Ishikawa (cell line): Measurements from ENCODE around the gene CLPTM1L.

Experiments used
- CEBPB ChIP-seq: IDR thresholded peaks from 2 replicates; pipeline ENCODE4 v1.6.1; 2012
- CREB1 ChIP-seq: IDR thresholded peaks from 2 replicates; pipeline ENCODE4 v1.6.1; 2012; ENCODE audit warnings: low read depth
- EGR1 ChIP-seq: IDR thresholded peaks from 2 replicates; pipeline ENCODE4 v1.6.1; 2012
- EP300 ChIP-seq: IDR thresholded peaks from 2 replicates; pipeline ENCODE4 v1.6.1; 2012; ENCODE audit warnings: borderline replicate concordance
- FOXM1 ChIP-seq: IDR thresholded peaks from 2 replicates; pipeline ENCODE4 v1.6.1; 2012; ENCODE audit warnings: low read depth, borderline replicate concordance
- NFIC ChIP-seq: IDR thresholded peaks from 2 replicates; pipeline ENCODE4 v1.6.1; 2012
- RAD21 ChIP-seq: IDR thresholded peaks from 2 replicates; pipeline ENCODE4 v1.6.1; 2012; ENCODE audit warnings: low read depth
- TAF1 ChIP-seq: IDR thresholded peaks from 2 replicates; pipeline ENCODE4 v1.6.1; 2012; ENCODE audit warnings: low read depth, mild to moderate bottlenecking
- TCF12 ChIP-seq: IDR thresholded peaks from 2 replicates; pipeline ENCODE4 v1.6.1; 2012; ENCODE audit warnings: low read depth
- TEAD4 ChIP-seq: IDR thresholded peaks from 2 replicates; pipeline ENCODE4 v1.6.1; 2012
- YY1 ChIP-seq: IDR thresholded peaks from 2 replicates; pipeline ENCODE4 v1.6.1; 2012; ENCODE audit warnings: low read depth
- ZBTB7A ChIP-seq: IDR thresholded peaks from 2 replicates; pipeline ENCODE4 v1.6.1; 2012; ENCODE audit warnings: low read depth
- TF ChIP-seq, protein P1 (sequence below): IDR thresholded peaks from 2 replicates; pipeline ENCODE4 v1.6.1; 2012
- TF ChIP-seq, protein P2 (sequence below): IDR thresholded peaks from 2 replicates; pipeline ENCODE4 v1.6.1; 2012
- TF ChIP-seq, protein P3 (sequence below): IDR thresholded peaks from 2 replicates; pipeline ENCODE4 v1.6.1; 2012; ENCODE audit warnings: low read depth, mild to moderate bottlenecking

CLPTM1L gene

DNA sequence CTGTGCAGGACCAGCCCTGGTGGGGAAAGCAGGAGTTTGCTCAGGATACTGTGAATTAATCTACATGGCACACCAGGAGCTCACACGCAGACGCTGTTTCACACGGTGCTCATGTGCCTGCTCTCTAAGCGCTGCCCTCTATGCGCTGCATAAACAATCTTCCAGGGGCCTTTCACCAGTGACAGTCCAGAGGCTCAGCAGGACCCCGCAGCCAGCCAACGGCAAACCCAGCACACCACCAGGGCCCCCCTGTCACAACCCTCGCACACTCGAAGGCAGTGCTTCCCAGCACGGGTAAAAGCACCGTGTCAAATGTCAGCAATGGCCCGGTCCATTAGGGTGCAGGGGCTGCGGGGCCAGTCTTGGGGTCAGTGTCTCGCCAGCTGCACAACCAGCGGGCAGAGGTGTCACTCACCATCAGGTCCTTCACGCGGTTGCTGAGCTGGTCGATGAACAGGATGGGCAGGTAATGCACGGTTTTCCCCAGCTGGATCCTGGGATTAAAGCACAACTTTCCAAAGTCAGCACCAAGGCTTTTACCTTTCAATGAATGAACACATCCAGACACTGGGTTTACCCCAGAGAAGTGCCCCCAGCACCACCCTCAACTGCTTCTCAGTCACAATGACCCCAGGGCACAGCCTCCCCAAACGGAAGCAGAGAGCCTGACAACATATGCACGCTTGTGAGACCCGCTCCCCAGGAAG is 7.3 kb downstream of the CLPTM1L start:
- TF ChIP-seq, protein P1, sequence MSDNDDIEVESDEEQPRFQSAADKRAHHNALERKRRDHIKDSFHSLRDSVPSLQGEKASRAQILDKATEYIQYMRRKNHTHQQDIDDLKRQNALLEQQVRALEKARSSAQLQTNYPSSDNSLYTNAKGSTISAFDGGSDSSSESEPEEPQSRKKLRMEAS, result no peak
- no peak for TF ChIP-seq CEBPB
- TF ChIP-seq CREB1, result no peak
- no peak for TF ChIP-seq YY1
- TF ChIP-seq TCF12, result no peak
- TF ChIP-seq RAD21, result no peak
- no peak for TF ChIP-seq EP300
- TF ChIP-seq TAF1, result no peak
- no peak for TF ChIP-seq EGR1
- no peak for TF ChIP-seq NFIC
- TF ChIP-seq, protein P2, sequence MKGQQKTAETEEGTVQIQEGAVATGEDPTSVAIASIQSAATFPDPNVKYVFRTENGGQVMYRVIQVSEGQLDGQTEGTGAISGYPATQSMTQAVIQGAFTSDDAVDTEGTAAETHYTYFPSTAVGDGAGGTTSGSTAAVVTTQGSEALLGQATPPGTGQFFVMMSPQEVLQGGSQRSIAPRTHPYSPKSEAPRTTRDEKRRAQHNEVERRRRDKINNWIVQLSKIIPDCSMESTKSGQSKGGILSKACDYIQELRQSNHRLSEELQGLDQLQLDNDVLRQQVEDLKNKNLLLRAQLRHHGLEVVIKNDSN, result no peak
- no peak for TF ChIP-seq TEAD4

DNA sequence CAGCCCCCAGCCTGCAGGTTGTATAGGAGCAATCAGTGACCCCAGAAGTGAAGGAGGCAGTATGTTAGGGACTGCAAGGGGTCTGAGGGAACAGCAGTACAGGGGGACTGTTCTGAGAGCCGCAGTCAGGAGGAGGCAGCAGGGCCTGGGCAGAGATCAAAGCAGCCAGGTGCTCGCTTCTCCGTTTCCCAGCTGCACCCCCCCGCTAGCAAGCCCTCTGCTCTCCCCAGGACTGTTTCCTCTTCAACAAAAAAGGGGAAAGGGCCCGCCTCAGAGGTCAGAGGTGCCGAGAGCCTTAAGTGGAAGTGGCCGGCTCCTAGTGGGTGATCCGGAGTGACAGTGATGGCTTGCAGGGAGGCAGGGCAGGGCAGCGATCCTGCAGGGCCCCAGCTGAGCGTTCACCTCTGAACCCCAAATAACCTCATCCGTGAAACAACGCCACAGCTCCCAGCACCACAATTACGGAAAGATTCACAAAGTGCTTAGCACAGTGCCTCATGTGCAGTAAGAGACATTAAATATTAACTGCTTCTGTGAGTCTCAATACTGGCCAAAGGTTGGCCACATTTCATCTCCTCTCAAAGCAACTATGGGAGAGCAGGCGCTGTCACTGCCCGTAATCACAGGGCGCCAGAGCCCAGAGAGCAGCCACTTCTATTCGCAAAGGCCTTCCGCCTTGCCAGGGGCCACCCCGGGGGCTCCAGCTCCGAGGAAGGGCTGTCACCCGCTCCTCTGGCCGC is 8.0 kb downstream of the CLPTM1L start:
- TF ChIP-seq TCF12 (no peak), CREB1 (no peak), FOXM1 (no peak), RAD21 (no peak), YY1 (no peak), TAF1 (no peak), EGR1 (no peak), NFIC (no peak), CEBPB (no peak), EP300 (no peak), ZBTB7A (no peak), TEAD4 (no peak)
- TF ChIP-seq, protein P1, result no peak
- TF ChIP-seq, protein P2, result no peak
- TF ChIP-seq, protein P3, sequence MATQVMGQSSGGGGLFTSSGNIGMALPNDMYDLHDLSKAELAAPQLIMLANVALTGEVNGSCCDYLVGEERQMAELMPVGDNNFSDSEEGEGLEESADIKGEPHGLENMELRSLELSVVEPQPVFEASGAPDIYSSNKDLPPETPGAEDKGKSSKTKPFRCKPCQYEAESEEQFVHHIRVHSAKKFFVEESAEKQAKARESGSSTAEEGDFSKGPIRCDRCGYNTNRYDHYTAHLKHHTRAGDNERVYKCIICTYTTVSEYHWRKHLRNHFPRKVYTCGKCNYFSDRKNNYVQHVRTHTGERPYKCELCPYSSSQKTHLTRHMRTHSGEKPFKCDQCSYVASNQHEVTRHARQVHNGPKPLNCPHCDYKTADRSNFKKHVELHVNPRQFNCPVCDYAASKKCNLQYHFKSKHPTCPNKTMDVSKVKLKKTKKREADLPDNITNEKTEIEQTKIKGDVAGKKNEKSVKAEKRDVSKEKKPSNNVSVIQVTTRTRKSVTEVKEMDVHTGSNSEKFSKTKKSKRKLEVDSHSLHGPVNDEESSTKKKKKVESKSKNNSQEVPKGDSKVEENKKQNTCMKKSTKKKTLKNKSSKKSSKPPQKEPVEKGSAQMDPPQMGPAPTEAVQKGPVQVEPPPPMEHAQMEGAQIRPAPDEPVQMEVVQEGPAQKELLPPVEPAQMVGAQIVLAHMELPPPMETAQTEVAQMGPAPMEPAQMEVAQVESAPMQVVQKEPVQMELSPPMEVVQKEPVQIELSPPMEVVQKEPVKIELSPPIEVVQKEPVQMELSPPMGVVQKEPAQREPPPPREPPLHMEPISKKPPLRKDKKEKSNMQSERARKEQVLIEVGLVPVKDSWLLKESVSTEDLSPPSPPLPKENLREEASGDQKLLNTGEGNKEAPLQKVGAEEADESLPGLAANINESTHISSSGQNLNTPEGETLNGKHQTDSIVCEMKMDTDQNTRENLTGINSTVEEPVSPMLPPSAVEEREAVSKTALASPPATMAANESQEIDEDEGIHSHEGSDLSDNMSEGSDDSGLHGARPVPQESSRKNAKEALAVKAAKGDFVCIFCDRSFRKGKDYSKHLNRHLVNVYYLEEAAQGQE, result no peak

DNA sequence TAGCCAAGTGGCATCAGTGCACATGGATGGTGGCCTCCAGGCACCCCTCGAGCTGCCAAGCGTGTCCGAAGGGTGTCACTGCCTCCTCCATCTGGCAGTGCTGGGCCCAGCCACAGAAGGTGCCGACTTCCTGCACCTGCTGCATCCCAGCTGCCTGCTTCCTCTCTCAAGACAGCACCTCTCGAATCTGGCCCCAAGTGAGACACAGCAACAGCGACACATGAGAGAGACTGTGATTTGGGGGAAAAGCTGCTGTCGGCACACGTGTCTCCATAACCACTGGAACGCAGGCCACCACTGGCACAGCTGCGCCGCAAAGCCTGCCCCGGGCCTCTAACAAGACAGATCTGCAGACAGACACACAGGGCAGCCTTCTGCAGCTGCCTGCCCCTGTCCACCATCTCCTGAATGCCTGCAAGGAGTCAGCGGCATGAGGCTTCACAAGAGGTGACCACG is 8.8 kb downstream of the CLPTM1L start:
- TF ChIP-seq ZBTB7A (no peak), CEBPB (no peak)

DNA sequence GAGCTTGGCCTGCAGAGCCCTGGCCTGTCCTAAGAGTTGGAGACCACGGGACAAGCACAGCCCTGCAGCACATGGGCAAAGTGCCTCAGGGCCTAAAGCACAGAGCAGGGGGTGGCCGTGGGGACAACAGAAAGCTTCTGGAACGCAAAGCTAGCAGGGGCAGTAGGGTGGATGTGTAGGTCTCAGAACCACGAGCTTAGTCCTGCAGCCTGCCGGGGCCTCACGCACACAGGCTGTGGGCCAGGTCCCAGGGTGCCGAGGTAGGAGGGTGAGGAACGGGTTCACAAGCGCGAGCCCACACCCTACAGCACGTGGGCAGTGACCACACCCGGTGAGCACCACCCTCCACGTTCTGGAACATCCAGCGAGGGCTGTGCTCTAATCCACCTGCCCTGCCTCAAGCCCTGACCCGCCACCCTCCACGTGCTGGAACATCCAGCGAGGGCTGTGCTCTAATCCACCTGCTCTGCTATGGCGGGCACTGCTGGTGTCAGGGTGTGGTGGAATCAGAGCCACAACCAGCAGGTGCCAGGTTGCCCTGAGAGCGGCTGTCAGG is 9.3 kb downstream of the CLPTM1L start:
- no peak for TF ChIP-seq RAD21
- TF ChIP-seq CREB1, result no peak
- TF ChIP-seq, protein P1, result no peak
- TF ChIP-seq EGR1, result no peak
- TF ChIP-seq CEBPB, result no peak
- no peak for TF ChIP-seq TCF12
- TF ChIP-seq TAF1, result no peak
- TF ChIP-seq ZBTB7A, result no peak
- no peak for TF ChIP-seq FOXM1
- no peak for TF ChIP-seq YY1
- TF ChIP-seq TEAD4, result no peak
- TF ChIP-seq, protein P2, result no peak
- TF ChIP-seq, protein P3, result no peak
- TF ChIP-seq EP300, result no peak
- TF ChIP-seq NFIC, result no peak
